Stimulated activated naive CD4-positive, alpha-beta T cell treated with Interleukin-2 at 50 U/mL for 16 hours (primary cell): Measurements from ENCODE around the gene GMDS.

Experiments used
- DNase-seq: peaks from one replicate; lab custom pipeline; 2025; lab: John Stamatoyannopoulos, UW

Gene GMDS

GRCh38 chr6:2178125-2178524 is 67.3 kb downstream of the GMDS start:
- no peak for DNase-seq

- DNase-seq: no peak
Observed at GRCh38 chr6:2175825-2176224, 69.6 kb downstream of the GMDS start.

GRCh38 chr6:2173203-2173961 is 72.0 kb downstream of the GMDS start:
- no peak for DNase-seq

- DNase-seq: no peak
Observed at GRCh38 chr6:2171728-2172127, 73.7 kb downstream of the GMDS start.

- DNase-seq: no peak
Observed at GRCh38 chr6:2168480-2168879, 76.9 kb downstream of the GMDS start.

GRCh38 chr6:2166717-2167116 is 78.7 kb downstream of the GMDS start:
- DNase-seq: no peak

- no peak for DNase-seq
Observed at GRCh38 chr6:2165286-2165685, 80.1 kb downstream of the GMDS start.

- no peak for DNase-seq
Observed at GRCh38 chr6:2164481-2164880, 80.9 kb downstream of the GMDS start.

- DNase-seq: no peak
Observed at GRCh38 chr6:2162079-2162445, 83.3 kb downstream of the GMDS start.

GRCh38 chr6:2158596-2159271 is 86.7 kb downstream of the GMDS start:
- DNase-seq: no peak

- no peak for DNase-seq
Observed at GRCh38 chr6:2157441-2158127, 87.8 kb downstream of the GMDS start.

GRCh38 chr6:2155206-2155605 is 90.2 kb downstream of the GMDS start:
- DNase-seq: no peak

- no peak for DNase-seq
Observed at GRCh38 chr6:2149361-2150006, 95.9 kb downstream of the GMDS start.

GRCh38 chr6:2148748-2149147 is 96.7 kb downstream of the GMDS start:
- DNase-seq: no peak

GRCh38 chr6:2147766-2148448 is 97.5 kb downstream of the GMDS start:
- no peak for DNase-seq

GRCh38 chr6:2147261-2147660 is 98.1 kb downstream of the GMDS start:
- no peak for DNase-seq

GRCh38 chr6:2144210-2144609 is 101.2 kb downstream of the GMDS start:
- no peak for DNase-seq

GRCh38 chr6:2141644-2142290 is 103.6 kb downstream of the GMDS start:
- no peak for DNase-seq

- no peak for DNase-seq
Observed at GRCh38 chr6:2140438-2141128, 104.8 kb downstream of the GMDS start.

- DNase-seq: no peak
Observed at GRCh38 chr6:2135401-2135800, 110.0 kb downstream of the GMDS start.

GRCh38 chr6:2134554-2134953 is 110.9 kb downstream of the GMDS start:
- DNase-seq: no peak
